ENCODE measurements around the gene GNA15. TPM values are rescaled to one million over a fixed set of nuclear protein-coding genes. Genes with fewer than 3 reads are reported as not detected.

GNA15 gene
- total RNA-seq, 1 donor from 2014 or later = 85.0 TPM

DNA sequence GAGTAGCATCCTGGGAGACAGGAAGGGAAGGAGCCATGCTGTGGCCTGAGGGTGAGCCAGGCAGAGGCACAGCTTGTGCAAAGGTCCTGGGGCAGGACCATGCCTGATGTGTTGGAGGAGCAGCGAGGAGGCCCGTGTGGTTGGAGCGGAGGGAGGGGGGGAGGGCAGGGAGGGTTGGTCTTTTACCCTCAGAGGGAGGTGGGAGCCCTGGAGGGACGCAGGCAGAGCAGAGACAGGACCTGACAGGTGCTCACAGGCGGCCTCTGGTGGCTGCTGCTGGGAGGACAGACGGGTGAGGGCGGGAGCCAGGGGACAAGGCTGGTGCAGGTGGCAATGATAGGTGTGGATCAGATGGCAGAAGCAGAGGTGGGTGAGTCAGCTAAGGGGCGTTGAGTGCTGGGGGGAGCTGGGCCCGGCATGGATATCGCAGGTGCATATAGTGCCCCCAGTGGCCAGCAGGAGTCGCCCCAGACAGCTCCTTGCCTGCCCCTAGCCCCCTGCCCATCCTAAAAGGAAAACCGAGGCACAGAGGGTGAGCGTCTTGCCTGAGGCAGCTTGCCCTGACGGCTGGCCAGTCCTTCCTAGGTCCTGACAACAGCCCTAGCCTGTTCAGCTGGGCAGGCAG is 9.8 kb upstream of the GNA15 start:
- Histone ChIP-seq H3K4me3 (ENCODE audit: low read depth, low read length) (no peak overlapping the region), H3K27me3 (ENCODE audit: control insufficient read depth, insufficient read depth, low read length) (no peaks in the 10 kb centered on the region), H3K36me3 (ENCODE audit: control insufficient read depth, insufficient read depth, low read length) (peaks cover 9% of the 10 kb centered on the region)
- FAIRE-seq (no peak), DNase-seq (ENCODE audit: low read depth) (peak; percentile 38)
- TF ChIP-seq, protein P1, sequence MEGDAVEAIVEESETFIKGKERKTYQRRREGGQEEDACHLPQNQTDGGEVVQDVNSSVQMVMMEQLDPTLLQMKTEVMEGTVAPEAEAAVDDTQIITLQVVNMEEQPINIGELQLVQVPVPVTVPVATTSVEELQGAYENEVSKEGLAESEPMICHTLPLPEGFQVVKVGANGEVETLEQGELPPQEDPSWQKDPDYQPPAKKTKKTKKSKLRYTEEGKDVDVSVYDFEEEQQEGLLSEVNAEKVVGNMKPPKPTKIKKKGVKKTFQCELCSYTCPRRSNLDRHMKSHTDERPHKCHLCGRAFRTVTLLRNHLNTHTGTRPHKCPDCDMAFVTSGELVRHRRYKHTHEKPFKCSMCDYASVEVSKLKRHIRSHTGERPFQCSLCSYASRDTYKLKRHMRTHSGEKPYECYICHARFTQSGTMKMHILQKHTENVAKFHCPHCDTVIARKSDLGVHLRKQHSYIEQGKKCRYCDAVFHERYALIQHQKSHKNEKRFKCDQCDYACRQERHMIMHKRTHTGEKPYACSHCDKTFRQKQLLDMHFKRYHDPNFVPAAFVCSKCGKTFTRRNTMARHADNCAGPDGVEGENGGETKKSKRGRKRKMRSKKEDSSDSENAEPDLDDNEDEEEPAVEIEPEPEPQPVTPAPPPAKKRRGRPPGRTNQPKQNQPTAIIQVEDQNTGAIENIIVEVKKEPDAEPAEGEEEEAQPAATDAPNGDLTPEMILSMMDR (IDR thresholded peaks at IDR 0.05; ENCODE audit: insufficient read depth, low read length, severe bottlenecking) = peak; percentile 80

DNA sequence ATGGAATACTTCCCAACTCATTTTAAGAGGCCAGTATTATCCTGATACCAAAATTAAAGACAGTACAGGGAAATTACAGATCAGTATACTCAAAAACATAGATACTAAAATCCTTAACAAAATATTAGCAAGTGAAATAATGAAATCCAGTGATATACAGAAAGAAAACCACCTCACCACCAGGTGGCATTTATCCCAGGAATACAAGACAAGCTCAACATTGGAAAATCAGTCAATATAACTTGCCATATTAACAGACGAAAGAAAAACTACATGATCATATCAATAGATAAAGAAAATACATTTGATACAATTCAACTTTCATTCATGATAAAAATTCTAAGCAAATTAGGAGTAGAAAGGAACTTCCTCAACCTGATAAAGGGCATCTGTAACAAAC is 6.7 kb upstream of the GNA15 start:
- FAIRE-seq = no peak
- TF ChIP-seq, protein P1 (IDR thresholded peaks at IDR 0.05; ENCODE audit: insufficient read depth, low read length, severe bottlenecking) = peak; percentile 16
- H3K4me3 ChIP-seq (ENCODE audit: low read depth, low read length) = no peak overlapping the region
- DNase-seq (ENCODE audit: low read depth) = peak; percentile 60
- no peaks in the 10 kb centered on the region for H3K27me3 ChIP-seq (ENCODE audit: control insufficient read depth, insufficient read depth, low read length)
- H3K36me3 ChIP-seq (ENCODE audit: control insufficient read depth, insufficient read depth, low read length) = peaks cover 7% of the 10 kb centered on the region

DNA sequence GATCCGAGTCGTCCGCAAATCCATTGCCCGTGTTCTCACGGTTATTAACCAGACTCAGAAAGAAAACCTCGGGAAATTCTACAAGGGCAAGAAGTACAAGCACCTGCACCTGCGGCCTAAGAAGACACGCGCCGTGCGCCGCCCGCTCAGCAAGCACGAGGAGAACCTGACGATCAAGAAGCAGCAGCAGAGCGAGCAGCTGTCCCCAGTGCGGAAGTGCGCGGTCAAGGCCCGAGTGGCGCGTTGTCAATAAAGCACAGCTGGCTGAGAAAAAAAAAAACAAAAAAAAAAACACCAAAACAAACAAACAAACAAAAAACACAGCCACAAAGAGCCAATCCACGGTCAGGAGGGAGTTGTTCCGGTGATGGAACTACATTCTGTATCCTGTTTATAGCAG is 4.7 kb upstream of the GNA15 start:
- FAIRE-seq = no peak

DNA sequence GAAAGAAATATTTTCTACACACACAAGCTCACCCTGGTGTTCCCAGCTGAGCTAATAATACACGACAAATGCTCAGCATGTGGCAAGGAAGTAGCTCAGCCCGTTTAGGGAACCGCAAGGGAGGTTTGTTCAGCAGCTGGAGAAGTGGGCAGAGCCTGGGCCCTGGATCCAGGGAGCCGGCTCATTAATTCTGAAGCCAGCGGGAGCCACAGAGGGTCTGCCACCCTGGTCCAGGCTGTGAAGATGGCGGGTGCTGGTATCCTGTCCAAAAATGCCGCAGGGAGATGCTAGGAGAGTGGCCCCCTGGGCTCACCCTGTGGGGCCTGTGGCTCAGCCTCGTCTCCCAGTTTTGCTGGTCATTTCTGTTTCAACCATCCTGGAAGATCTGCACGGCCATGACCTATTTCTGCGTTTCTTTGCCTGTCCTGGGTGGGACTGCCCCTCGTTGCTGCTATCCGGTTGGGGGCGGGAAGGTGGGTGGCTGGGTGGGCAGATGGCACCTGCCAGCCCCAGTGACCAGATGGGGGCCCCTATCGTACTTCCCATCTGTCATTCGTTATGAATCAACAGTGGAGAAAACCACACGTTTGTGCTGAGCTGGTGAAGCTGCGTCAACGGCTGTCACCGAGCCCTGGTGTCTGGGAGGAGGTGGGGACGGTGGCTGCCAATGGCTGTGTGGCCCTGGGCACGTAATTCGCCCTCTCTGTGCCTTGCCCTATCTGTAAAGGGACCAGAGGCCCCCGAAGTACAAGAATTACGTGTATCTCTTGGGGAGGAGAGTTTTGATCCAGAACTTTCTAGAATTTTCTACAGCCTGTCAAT is 2.7 kb upstream of the GNA15 start:
- Histone ChIP-seq H3K4me3 (ENCODE audit: low read depth, low read length) (no peak overlapping the region), H3K27me3 (ENCODE audit: control insufficient read depth, insufficient read depth, low read length) (no peaks in the 10 kb centered on the region), H3K36me3 (ENCODE audit: control insufficient read depth, insufficient read depth, low read length) (peaks cover 2% of the 10 kb centered on the region)
- TF ChIP-seq, protein P1 (IDR thresholded peaks at IDR 0.05; ENCODE audit: insufficient read depth, low read length, severe bottlenecking) = no peak
- no peak for FAIRE-seq
- DNase-seq (ENCODE audit: low read depth) = peak; percentile 38

More for the DNA sequence above, 4.7 kb upstream of the GNA15 start:
- TF ChIP-seq, protein P1 (IDR thresholded peaks at IDR 0.05; ENCODE audit: insufficient read depth, low read length, severe bottlenecking) = no peak
- H3K27me3 ChIP-seq (ENCODE audit: control insufficient read depth, insufficient read depth, low read length) = no peaks in the 10 kb centered on the region
- DNase-seq (ENCODE audit: low read depth) = no peak
- no peak overlapping the region for H3K4me3 ChIP-seq (ENCODE audit: low read depth, low read length)
- H3K36me3 ChIP-seq (ENCODE audit: control insufficient read depth, insufficient read depth, low read length) = peaks cover 4% of the 10 kb centered on the region

DNA sequence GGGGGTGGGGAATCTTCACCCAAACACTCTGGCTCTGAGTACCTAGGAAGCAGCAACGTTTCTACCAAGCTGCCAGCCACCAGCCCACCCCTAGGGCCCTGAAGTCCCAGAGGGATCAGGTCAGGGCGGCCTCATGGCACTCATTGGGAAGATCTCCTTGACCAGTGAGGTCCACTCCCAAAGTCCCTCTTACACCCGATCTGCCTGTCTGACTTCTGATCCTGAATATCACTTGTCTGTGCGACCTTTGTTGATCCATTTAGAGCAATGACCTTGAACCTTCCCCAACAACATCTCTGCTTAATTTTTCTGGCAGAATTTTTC is 2.1 kb upstream of the GNA15 start:
- Histone ChIP-seq H3K36me3 (ENCODE audit: control insufficient read depth, insufficient read depth, low read length) (peaks cover 4% of the 10 kb centered on the region), H3K4me3 (ENCODE audit: low read depth, low read length) (no peak overlapping the region), H3K27me3 (ENCODE audit: control insufficient read depth, insufficient read depth, low read length) (no peaks in the 10 kb centered on the region)
- DNase-seq (ENCODE audit: low read depth) (no peak), FAIRE-seq (no peak)
- TF ChIP-seq, protein P1 (IDR thresholded peaks at IDR 0.05; ENCODE audit: insufficient read depth, low read length, severe bottlenecking) = no peak
